Mesenteric fat pad (tissue), 1 donor: ENCODE data around the gene KSR1. TPM values are rescaled to one million over a fixed set of nuclear protein-coding genes. Genes with fewer than 3 reads are reported as not detected.

Source experiments
- DNase-seq: peaks from one replicate; pipeline ENCODE4 v3.0.0-alpha.2; 2020; ENCODE audit warnings: low spot score
- total RNA-seq: library from RNA; stranded (reverse); fragmentation: NEBNext Ultra II Directional; extraction: Animal tissue kit (Norgen Biotek cat#: 25700); gene quantifications from one replicate; pipeline ENCODE4 v1.2.1, GENCODE V29; 2021
- donor health status: DM: yes; HTN: yes; CAD: no.

Gene KSR1
- total RNA-seq, 1 donor from 2014 or later, result 38.9 TPM

- DNase-seq, result no peak
Measured at GRCh38 chr17:27547301-27547683, 91.0 kb downstream of the KSR1 start.

DNA sequence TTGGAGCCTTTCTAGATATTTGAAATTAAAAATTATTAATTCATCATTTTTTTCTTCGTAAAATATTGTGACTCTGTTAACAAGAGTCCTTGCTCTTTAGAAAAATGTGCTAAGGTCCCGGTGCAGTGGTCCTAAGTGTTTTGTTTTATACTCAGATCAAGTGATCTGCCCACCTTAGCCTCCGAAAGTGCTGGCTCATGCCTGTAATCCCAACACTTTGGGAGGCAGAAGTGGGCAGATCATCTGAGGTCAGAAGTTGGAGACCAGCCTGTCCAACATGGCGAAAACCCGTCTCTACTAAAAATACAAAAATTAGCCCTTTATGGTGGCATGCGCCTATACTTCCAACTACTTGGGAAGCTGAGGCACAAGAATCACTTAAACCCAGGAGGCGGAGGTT is 92.1 kb downstream of the KSR1 start:
- DNase-seq, result no peak

- no peak for DNase-seq
Measured at GRCh38 chr17:27549251-27549893, 93.1 kb downstream of the KSR1 start.

GRCh38 chr17:27550291-27550930 is 94.2 kb downstream of the KSR1 start:
- no peak for DNase-seq

GRCh38 chr17:27550974-27551505 is 94.8 kb downstream of the KSR1 start:
- DNase-seq, result no peak

DNA sequence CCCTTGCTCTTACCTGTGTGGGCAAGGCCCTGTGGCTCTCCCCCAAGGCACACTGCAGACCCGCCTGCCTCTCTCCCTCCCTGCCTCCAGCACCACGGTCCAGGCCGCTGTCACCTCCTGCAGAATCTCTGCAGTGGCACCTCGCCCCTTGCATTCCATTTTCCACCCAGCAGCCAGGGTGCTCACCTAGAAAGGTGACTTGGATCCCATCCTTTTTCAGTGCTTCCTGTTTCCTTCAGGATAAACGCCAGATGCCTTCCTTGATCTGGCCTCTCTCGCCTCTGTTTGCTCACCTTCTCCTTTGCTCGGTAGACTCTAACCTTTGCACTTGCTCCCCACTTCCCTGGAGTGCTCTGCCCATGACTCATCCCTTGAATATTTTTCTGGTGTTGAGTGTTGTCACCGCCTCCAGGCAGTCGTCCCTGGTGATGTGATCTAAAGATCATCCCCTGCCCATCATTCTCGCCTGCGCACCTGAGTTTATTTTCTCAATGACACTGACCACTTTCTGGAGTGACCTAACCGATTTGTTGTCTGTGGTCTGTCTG is 95.5 kb downstream of the KSR1 start:
- no peak for DNase-seq

- no peak for DNase-seq
Measured at GRCh38 chr17:27552276-27552732, 96.1 kb downstream of the KSR1 start.

- no peak for DNase-seq
Measured at GRCh38 chr17:27553019-27553511, 96.8 kb downstream of the KSR1 start.

DNA sequence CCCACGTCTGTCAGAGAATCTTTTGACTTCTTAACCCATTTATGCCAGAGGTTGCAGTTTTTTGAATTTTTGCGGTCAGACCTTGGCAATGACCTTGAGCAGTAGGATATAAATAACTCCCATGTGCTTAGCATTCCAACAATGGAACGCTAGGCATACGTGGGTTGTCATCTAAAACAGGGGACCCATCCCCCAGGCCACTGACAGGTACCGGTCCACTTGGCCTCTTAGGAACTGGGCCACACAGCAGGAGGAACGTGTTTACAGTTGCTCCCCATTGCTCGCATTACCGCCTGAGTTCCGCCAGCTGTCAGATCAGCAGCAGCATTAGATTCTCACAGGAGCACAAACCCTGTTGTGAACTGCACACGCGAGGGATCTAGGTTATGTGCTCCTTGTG is 97.9 kb downstream of the KSR1 start:
- no peak for DNase-seq

- DNase-seq, result no peak
Measured at GRCh38 chr17:27554911-27555310, 98.7 kb downstream of the KSR1 start.

DNA sequence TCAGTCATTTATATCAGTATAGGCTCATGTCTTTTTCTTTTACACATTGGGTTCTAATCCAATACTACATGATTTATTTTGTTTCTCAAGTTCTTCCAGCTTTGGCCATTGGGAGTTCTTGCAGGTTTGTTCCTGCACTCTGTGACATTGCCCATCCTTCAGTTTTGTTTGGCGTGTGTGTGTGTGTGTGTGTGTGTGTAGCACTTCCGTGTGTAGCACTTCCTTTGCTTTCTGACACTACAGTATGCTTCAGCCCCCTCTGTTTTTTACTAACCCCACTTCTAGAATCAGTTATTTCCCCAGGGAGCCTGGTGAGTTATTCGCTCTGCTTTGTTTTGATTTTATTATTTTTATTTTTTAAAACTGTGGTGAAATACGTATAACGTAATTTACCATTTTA is 99.1 kb downstream of the KSR1 start:
- no peak for DNase-seq

- DNase-seq, result no peak
Measured at GRCh38 chr17:27558341-27558740, 102.1 kb downstream of the KSR1 start.

GRCh38 chr17:27558842-27559505 is 102.7 kb downstream of the KSR1 start:
- no peak for DNase-seq

- no peak for DNase-seq
Measured at GRCh38 chr17:27559506-27560481, 103.5 kb downstream of the KSR1 start.

- no peak for DNase-seq
Measured at GRCh38 chr17:27560668-27561067, 104.4 kb downstream of the KSR1 start.

DNA sequence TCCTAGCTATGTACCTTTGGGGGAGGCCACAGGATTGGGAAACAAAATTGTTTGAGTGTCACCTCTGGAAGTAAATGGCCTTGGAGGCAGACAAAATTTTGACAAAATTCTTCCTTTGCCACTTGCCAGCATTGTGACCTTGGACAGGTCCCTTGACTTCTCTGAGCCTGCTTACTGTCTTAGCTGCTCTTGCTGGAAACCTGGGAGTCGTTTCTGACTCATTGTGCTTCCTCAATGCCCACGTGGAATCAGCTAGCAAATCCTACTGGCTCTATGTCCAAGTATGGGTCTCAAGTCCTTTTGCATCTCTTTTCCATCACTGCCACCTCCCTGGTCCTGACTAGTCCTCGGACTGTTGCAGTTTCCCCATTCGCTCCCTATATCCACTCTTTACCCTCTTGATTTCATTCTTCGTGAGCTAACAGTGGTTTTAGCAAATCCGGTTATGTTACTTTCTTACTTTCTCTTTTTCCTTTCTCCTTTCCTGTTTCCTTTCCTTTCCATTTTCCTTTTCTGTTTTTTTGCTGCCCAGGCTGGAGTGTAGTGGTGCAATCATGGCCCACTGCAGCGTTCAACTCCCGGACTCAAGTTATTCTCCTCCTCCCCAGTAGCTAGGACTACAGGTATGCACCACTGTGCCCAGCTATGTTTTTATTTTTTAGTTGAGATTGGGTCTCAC is 106.7 kb downstream of the KSR1 start:
- DNase-seq, result no peak

GRCh38 chr17:27563532-27563931 is 107.3 kb downstream of the KSR1 start:
- DNase-seq, result no peak

- DNase-seq, result no peak
Measured at GRCh38 chr17:27564463-27564862, 108.2 kb downstream of the KSR1 start.

- DNase-seq, result no peak
Measured at GRCh38 chr17:27565874-27566670, 109.8 kb downstream of the KSR1 start.
